Activated naive CD8-positive, alpha-beta T cell treated with anti-CD3 and anti-CD28 coated beads for 36 hours (primary cell): ENCODE results near the gene HCAR2. TPM values are rescaled to one million over a fixed set of nuclear protein-coding genes. Genes with fewer than 3 reads are reported as not detected.
"Not testable (repeated sequence)": the region's sequence is repeated elsewhere in the genome, so short reads cannot be mapped to it uniquely, and the experiment has no call there.

Source experiments
- DNase-seq: peaks from one replicate; pipeline ENCODE4 v3.0.0; 2021
- H3K27ac Mint-ChIP-seq: one replicate; pipeline ENCODE4 v1.8.0; 2022; ENCODE audit warnings: mild to moderate bottlenecking, moderate library complexity, mixed read lengths
- H3K27me3 Mint-ChIP-seq: one replicate; pipeline ENCODE4 v1.8.0; 2022; ENCODE audit warnings: mild to moderate bottlenecking, mixed read lengths
- H3K36me3 Mint-ChIP-seq: one replicate; pipeline ENCODE4 v1.8.0; 2021; ENCODE audit warnings: mild to moderate bottlenecking, mixed read lengths
- H3K4me1 Mint-ChIP-seq: one replicate; pipeline ENCODE4 v1.8.0; 2021; ENCODE audit warnings: mixed read lengths
- H3K4me3 Mint-ChIP-seq: one replicate; pipeline ENCODE4 v1.8.0; 2022; ENCODE audit warnings: mild to moderate bottlenecking, moderate library complexity, mixed read lengths
- H3K9me3 Mint-ChIP-seq: one replicate; pipeline ENCODE4 v1.8.0; 2022; ENCODE audit warnings: mixed read lengths
- total RNA-seq, 2 experiments: library from RNA; stranded (reverse); gene quantifications; one replicate each; pipeline ENCODE4 v1.2.3, GENCODE V29; 2021

HCAR2 gene
- not detected for total RNA-seq

- H3K27ac Mint-ChIP-seq, H3K9me3 Mint-ChIP-seq, H3K4me3 Mint-ChIP-seq, H3K27me3 Mint-ChIP-seq, H3K36me3 Mint-ChIP-seq, DNase-seq, H3K4me1 Mint-ChIP-seq: not testable (repeated sequence)
These were observed at the start of gene HCAR2 for GRCh38 chr12:122702890-122703611. Gene HCAR2, minus strand, starts transcription at chr12:122703357. Its CDS starts 74 bp downstream, at chr12:122703283.

- Mint-ChIP-seq H3K27ac (peak within 1 kb of the TSS; percentile 93), H3K9me3 (no peaks in the 10 kb centered on the region), H3K4me1 (peaks cover 43% of the 10 kb centered on the region), H3K36me3 (peaks cover 35% of the 10 kb centered on the region), H3K27me3 (no peaks in the 10 kb centered on the region), H3K4me3 (peak within 1 kb of the TSS; percentile 94)
- peak; percentile 100 for DNase-seq
These were observed 49.5 kb upstream of the HCAR2 start, which contains the start of gene DENR for GRCh38 chr12:122752464-122753318. Gene DENR, plus strand, starts transcription at chr12:122752824. Its CDS starts 878 bp downstream, at chr12:122753702.

GRCh38 chr12:122750781-122751515, 47.8 kb upstream of the HCAR2 start:
- DNase-seq, H3K27me3 Mint-ChIP-seq, H3K9me3 Mint-ChIP-seq: not testable (repeated sequence)
- H3K36me3 Mint-ChIP-seq, result peaks cover 25% of the 10 kb centered on the region
- peak overlapping the region; percentile 93 for H3K27ac Mint-ChIP-seq
- peaks cover 35% of the 10 kb centered on the region for H3K4me1 Mint-ChIP-seq
- H3K4me3 Mint-ChIP-seq, result peak overlapping the region; percentile 94

- no peak for DNase-seq
- Mint-ChIP-seq H3K9me3 (no peaks in the 10 kb centered on the region), H3K36me3 (peaks cover 16% of the 10 kb centered on the region), H3K4me3 (no peak overlapping the region), H3K27me3 (no peaks in the 10 kb centered on the region), H3K4me1 (peaks cover 28% of the 10 kb centered on the region), H3K27ac (no peak overlapping the region)
These were observed 46.6 kb upstream of the HCAR2 start for GRCh38 chr12:122749569-122750332.

- Mint-ChIP-seq H3K4me1 (peaks cover 15% of the 10 kb centered on the region), H3K27me3 (no peaks in the 10 kb centered on the region), H3K27ac (no peak overlapping the region), H3K4me3 (no peak overlapping the region), H3K9me3 (no peaks in the 10 kb centered on the region), H3K36me3 (no peaks in the 10 kb centered on the region)
- no peak for DNase-seq
These were observed 44.3 kb upstream of the HCAR2 start for GRCh38 chr12:122747224-122748135.

- H3K36me3 Mint-ChIP-seq, result no peaks in the 10 kb centered on the region
- H3K4me3 Mint-ChIP-seq, result no peak overlapping the region
- no peaks in the 10 kb centered on the region for H3K27me3 Mint-ChIP-seq
- H3K9me3 Mint-ChIP-seq, result no peaks in the 10 kb centered on the region
- peaks cover 5% of the 10 kb centered on the region for H3K4me1 Mint-ChIP-seq
- no peak overlapping the region for H3K27ac Mint-ChIP-seq
- no peak for DNase-seq
These were observed 40.9 kb upstream of the HCAR2 start for GRCh38 chr12:122743895-122744525.

GRCh38 chr12:122740351-122740750, 37.2 kb upstream of the HCAR2 start:
- DNase-seq, result no peak
- no peaks in the 10 kb centered on the region for H3K27me3 Mint-ChIP-seq
- H3K4me1 Mint-ChIP-seq, result peaks cover 7% of the 10 kb centered on the region
- peaks cover 2% of the 10 kb centered on the region for H3K36me3 Mint-ChIP-seq
- H3K9me3 Mint-ChIP-seq, result no peaks in the 10 kb centered on the region
- H3K27ac Mint-ChIP-seq, result no peak overlapping the region
- no peak overlapping the region for H3K4me3 Mint-ChIP-seq

- Mint-ChIP-seq H3K36me3 (peaks cover 2% of the 10 kb centered on the region), H3K4me1 (peaks cover 15% of the 10 kb centered on the region), H3K9me3 (no peaks in the 10 kb centered on the region), H3K4me3 (no peak overlapping the region), H3K27me3 (no peaks in the 10 kb centered on the region), H3K27ac (no peak overlapping the region)
- no peak for DNase-seq
These were observed 35.4 kb upstream of the HCAR2 start for GRCh38 chr12:122738571-122738970.

GRCh38 chr12:122732611-122733010, 29.5 kb upstream of the HCAR2 start:
- Mint-ChIP-seq H3K4me3 (no peak overlapping the region), H3K36me3 (peaks cover 8% of the 10 kb centered on the region), H3K27ac (peak overlapping the region; percentile 92), H3K9me3 (peaks cover 8% of the 10 kb centered on the region), H3K4me1 (peaks cover 48% of the 10 kb centered on the region), H3K27me3 (no peaks in the 10 kb centered on the region)
- DNase-seq, result no peak

GRCh38 chr12:122732170-122732569, 29.0 kb upstream of the HCAR2 start:
- peaks cover 8% of the 10 kb centered on the region for H3K9me3 Mint-ChIP-seq
- H3K27me3 Mint-ChIP-seq, result no peaks in the 10 kb centered on the region
- peak overlapping the region; percentile 92 for H3K27ac Mint-ChIP-seq
- peaks cover 8% of the 10 kb centered on the region for H3K36me3 Mint-ChIP-seq
- peaks cover 48% of the 10 kb centered on the region for H3K4me1 Mint-ChIP-seq
- DNase-seq, result peak; percentile 42
- H3K4me3 Mint-ChIP-seq, result no peak overlapping the region

GRCh38 chr12:122730215-122731014, 27.3 kb upstream of the HCAR2 start, which contains the start of gene HCAR1:
Gene HCAR1, minus strand, starts transcription at chr12:122730844. Its CDS starts 505 bp downstream, at chr12:122730339.
- DNase-seq, result peak; percentile 66
- H3K27ac Mint-ChIP-seq, result peak within 1 kb of the TSS; percentile 92
- H3K4me1 Mint-ChIP-seq, result peaks cover 58% of the 10 kb centered on the region
- no peaks in the 10 kb centered on the region for H3K27me3 Mint-ChIP-seq
- peaks cover 8% of the 10 kb centered on the region for H3K9me3 Mint-ChIP-seq
- H3K36me3 Mint-ChIP-seq, result peaks cover 7% of the 10 kb centered on the region
- H3K4me3 Mint-ChIP-seq, result peak within 1 kb of the TSS; percentile 26

GRCh38 chr12:122729583-122730214, 26.5 kb upstream of the HCAR2 start:
- Mint-ChIP-seq H3K4me1 (peaks cover 65% of the 10 kb centered on the region), H3K27me3 (no peaks in the 10 kb centered on the region), H3K27ac (peak overlapping the region; percentile 38), H3K9me3 (peaks cover 8% of the 10 kb centered on the region), H3K36me3 (peaks cover 7% of the 10 kb centered on the region), H3K4me3 (peak overlapping the region; percentile 55)
- no peak for DNase-seq
